ENCODE data around the gene NDUFS2. TPM values are rescaled to one million over a fixed set of nuclear protein-coding genes. Genes with fewer than 3 reads are reported as not detected.

NDUFS2 gene
- total RNA-seq, 3 donors from 2014 or later (not counting 1 experiment from before 2014, with no cell fraction given), result 74.7 to 88.8 (median 84.7) TPM

DNA sequence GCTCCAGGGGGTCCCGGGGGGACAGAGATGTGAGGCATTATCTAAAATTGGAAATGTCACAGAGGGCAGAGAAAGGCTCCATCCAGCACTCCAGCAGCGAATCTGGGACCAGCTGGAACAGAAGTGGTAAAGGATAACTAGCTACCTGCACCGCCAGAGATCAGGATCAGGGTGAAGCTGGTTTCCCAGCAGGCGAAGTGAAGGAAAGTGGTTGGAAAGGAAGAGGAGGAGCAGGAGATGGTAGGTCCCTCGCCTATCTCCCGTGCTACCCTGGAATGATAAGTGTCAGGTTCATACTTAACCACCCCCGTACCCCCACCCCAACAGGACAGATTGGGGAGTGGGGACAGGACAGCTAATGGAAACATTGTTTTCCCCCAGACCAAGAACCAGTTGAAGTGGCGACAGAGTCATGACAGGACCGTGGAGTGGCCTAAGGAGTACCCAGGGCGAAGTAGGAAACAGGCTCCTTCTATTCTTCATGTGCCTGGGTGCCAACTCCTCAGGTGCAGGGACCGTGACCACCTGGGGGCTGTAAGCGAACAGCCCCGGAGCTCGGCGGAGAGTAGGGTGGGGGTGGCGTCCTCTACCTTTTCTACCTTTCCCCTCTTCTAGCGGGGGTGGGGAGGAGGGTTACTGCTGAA, 25.6 kb upstream of the NDUFS2 start:
- peak in 1 of 3 donors; percentile 25 for ATAC-seq
- Mint-ChIP-seq H3K27ac (peak overlapping the region; percentile 96 to 99), H3K4me3 (peak overlapping the region; percentile 99), H3K9me3 (no peaks in the 10 kb centered on the region), H3K4me1 (peaks cover 67 to 75% of the 10 kb centered on the region in 2 donors), H3K36me3 (peaks cover 22% of the 10 kb centered on the region), H3K27me3 (ENCODE audit: low read depth in 2 of 2) (no peaks in the 10 kb centered on the region)
- Histone ChIP-seq H3K4me3 (ENCODE audit: low read length) (peak overlapping the region; percentile 96), H3K9me3 (ENCODE audit: control insufficient read depth, insufficient read depth, low read length) (no peaks in the 10 kb centered on the region), H3K27me3 (ENCODE audit: control insufficient read depth, insufficient read depth, low read length) (no peaks in the 10 kb centered on the region), H3K27ac (ENCODE audit: low read length) (peak overlapping the region; percentile 89), H3K4me1 (ENCODE audit: control insufficient read depth, insufficient read depth, low read length) (peaks cover 28% of the 10 kb centered on the region), H3K36me3 (ENCODE audit: control insufficient read depth, insufficient read depth, low read length) (peaks cover 40% of the 10 kb centered on the region)
- TF ChIP-seq, protein P1, sequence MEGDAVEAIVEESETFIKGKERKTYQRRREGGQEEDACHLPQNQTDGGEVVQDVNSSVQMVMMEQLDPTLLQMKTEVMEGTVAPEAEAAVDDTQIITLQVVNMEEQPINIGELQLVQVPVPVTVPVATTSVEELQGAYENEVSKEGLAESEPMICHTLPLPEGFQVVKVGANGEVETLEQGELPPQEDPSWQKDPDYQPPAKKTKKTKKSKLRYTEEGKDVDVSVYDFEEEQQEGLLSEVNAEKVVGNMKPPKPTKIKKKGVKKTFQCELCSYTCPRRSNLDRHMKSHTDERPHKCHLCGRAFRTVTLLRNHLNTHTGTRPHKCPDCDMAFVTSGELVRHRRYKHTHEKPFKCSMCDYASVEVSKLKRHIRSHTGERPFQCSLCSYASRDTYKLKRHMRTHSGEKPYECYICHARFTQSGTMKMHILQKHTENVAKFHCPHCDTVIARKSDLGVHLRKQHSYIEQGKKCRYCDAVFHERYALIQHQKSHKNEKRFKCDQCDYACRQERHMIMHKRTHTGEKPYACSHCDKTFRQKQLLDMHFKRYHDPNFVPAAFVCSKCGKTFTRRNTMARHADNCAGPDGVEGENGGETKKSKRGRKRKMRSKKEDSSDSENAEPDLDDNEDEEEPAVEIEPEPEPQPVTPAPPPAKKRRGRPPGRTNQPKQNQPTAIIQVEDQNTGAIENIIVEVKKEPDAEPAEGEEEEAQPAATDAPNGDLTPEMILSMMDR (IDR thresholded peaks at IDR 0.05), result no peak
- intact Hi-C loops (cut with micrococcal nuclease), result loop anchor here (1.0 kb wide), 1 partner anchor 10 kb away; the partner anchor contains the start of gene PPOX
- WGBS (ENCODE audit: insufficient coverage), result 54% methylated on average over 7 of the region's 17 CpGs
- DNase-seq, result no peak

DNA sequence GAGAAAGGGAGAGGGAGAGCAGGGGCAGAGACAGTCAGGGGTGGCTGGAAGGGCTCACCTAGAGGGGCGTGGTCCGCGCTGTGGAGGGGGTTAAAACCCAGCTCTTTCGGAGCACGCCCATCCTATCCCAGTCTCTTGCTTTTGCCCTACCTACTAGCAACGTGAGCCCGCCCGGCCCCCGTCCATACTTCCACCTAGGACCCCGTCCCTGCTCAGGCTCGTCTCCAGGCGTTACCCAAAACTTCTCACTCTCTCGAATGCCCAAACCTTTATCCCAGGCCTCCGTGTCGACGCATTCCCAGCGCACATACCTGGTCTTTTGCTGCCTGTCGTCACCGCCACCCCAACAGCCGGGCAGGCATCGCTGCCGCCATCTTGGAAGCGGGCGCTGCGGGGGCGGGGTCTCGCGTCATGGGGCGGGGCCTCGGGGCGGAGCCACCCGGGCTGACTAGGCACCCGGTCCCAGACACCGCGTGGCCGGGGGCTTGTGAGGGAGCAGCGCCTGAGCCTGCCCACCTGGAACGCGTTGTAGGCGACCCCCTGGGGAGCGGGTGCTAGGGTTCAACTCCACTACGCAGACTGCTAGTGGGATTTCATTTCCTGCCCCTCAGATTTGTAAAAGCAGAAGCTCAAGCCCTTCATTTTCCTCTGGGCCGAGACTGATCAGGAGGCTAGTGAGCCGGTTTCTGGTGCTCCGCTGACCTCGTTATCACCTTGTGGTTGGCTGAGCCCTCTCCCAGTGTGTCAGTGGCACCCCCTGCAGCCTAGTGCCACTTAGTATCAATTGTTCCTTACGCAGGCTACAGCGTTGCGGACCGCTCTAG, 24.8 kb upstream of the NDUFS2 start, which contains the start of gene B4GALT3:
Gene B4GALT3, minus strand, starts transcription at position 396 of the 824 bp plus-strand sequence. CDS start 1,447 bp downstream, outside the sequence.
- no peaks in the 10 kb centered on the region for H3K27me3 Mint-ChIP-seq (ENCODE audit: low read depth in 2 of 2)
- ATAC-seq (peak; percentile 89 to 94 (median 94)), DNase-seq (peak; percentile 91 to 97)
- H3K4me3 ChIP-seq (ENCODE audit: low read length), result peak within 1 kb of the TSS; percentile 96
- peaks cover 74 to 81% of the 10 kb centered on the region in 2 donors for H3K4me1 Mint-ChIP-seq
- no peaks in the 10 kb centered on the region for H3K9me3 Mint-ChIP-seq
- no peaks in the 10 kb centered on the region for H3K27me3 ChIP-seq (ENCODE audit: control insufficient read depth, insufficient read depth, low read length)
- no peaks in the 10 kb centered on the region for H3K9me3 ChIP-seq (ENCODE audit: control insufficient read depth, insufficient read depth, low read length)
- TF ChIP-seq, protein P1 (IDR thresholded peaks at IDR 0.05), result no peak
- intact Hi-C loops (cut with micrococcal nuclease), result loop anchor here (1.0 kb wide), 1 partner anchor 11 kb away; the partner anchor contains the start of gene PPOX
- H3K4me1 ChIP-seq (ENCODE audit: control insufficient read depth, insufficient read depth, low read length), result peaks cover 36% of the 10 kb centered on the region
- H3K36me3 Mint-ChIP-seq, result peaks cover 21% of the 10 kb centered on the region
- H3K27ac Mint-ChIP-seq, result peak within 1 kb of the TSS; percentile 96 to 99
- peak within 1 kb of the TSS; percentile 89 for H3K27ac ChIP-seq (ENCODE audit: low read length)
- 7% methylated on average over 50 of the region's 50 CpGs for WGBS (ENCODE audit: insufficient coverage)
- peaks cover 32% of the 10 kb centered on the region for H3K36me3 ChIP-seq (ENCODE audit: control insufficient read depth, insufficient read depth, low read length)
- H3K4me3 Mint-ChIP-seq, result peak within 1 kb of the TSS; percentile 99

DNA sequence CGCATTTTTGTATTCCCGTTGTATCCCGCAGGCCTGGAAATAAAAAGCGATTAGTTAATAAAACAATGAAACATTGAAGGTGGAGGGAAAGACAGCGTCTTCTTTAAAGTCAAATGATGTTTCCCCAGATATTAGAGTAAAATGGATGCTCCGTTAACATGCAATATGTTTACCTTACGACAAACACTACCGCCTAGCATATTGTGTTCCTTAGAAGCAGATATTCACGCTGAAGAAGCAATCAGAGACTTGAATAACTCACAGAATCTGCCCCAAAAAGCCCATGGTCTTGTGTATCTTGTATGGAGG, 24.3 kb upstream of the NDUFS2 start:
- TF ChIP-seq, protein P1 (IDR thresholded peaks at IDR 0.05), result no peak
- H3K9me3 Mint-ChIP-seq, result no peaks in the 10 kb centered on the region
- peaks cover 27% of the 10 kb centered on the region for H3K36me3 ChIP-seq (ENCODE audit: control insufficient read depth, insufficient read depth, low read length)
- H3K36me3 Mint-ChIP-seq, result peaks cover 15% of the 10 kb centered on the region
- 94% methylated on average over 9 of the region's 9 CpGs for WGBS (ENCODE audit: insufficient coverage)
- H3K27ac ChIP-seq (ENCODE audit: low read length), result peak overlapping the region; percentile 89
- H3K4me3 ChIP-seq (ENCODE audit: low read length), result peak overlapping the region; percentile 96
- no peaks in the 10 kb centered on the region for H3K27me3 Mint-ChIP-seq (ENCODE audit: low read depth in 2 of 2)
- H3K4me1 ChIP-seq (ENCODE audit: control insufficient read depth, insufficient read depth, low read length), result peaks cover 41% of the 10 kb centered on the region
- no peaks in the 10 kb centered on the region for H3K9me3 ChIP-seq (ENCODE audit: control insufficient read depth, insufficient read depth, low read length)
- H3K27ac Mint-ChIP-seq, result peak overlapping the region; percentile 96 to 99
- peaks cover 74 to 81% of the 10 kb centered on the region in 2 donors for H3K4me1 Mint-ChIP-seq
- peak overlapping the region; percentile 99 for H3K4me3 Mint-ChIP-seq
- H3K27me3 ChIP-seq (ENCODE audit: control insufficient read depth, insufficient read depth, low read length), result no peaks in the 10 kb centered on the region
- intact Hi-C loops (cut with micrococcal nuclease), result loop anchor here (1.0 kb wide), 1 partner anchor 12 kb away; the partner anchor contains the start of gene PPOX
- DNase-seq (no peak), ATAC-seq (no peak)
